Sciatic nerve (tissue), 2 donors: ENCODE measurements around the gene FZD1. TPM values are rescaled to one million over a fixed set of nuclear protein-coding genes. Genes with fewer than 3 reads are reported as not detected.

Experiments
- ATAC-seq: fragments of 200-7000 bp; cut with Tn5 transposase; one replicate; pipeline ENCODE4 v1.9.1; 2020; ENCODE audit warnings: mild to moderate bottlenecking, moderate library complexity
- DNase-seq: peaks from one replicate; pipeline ENCODE4 v3.0.0-alpha.2; 2020; ENCODE audit warnings: low spot score
- intact Hi-C: fragments of 100-400 bp; cut with DNase I; formaldehyde crosslinking; loops from one replicate; pipeline ENCODE4 v1.14.2; 2022
- total RNA-seq: library from RNA; stranded (reverse); fragmentation: NEBNext Ultra II Directional; extraction: Animal tissue kit (Norgen Biotek cat#: 25700); gene quantifications from one replicate; pipeline ENCODE4 v1.2.1, GENCODE V29; 2021
- donor health status: DM: no; HTN: no; CAD: no.
- donor health status: DM: no; HTN: no; CAD: no.

The FZD1 gene
- total RNA-seq, 1 donor from 2014 or later = 120 TPM

- DNase-seq (peak; percentile 74), ATAC-seq (peak; percentile 23)
- intact Hi-C loops = no loop called here
Measured at GRCh38 chr7:91263384-91264045, 718 bp upstream of the FZD1 start.

GRCh38 chr7:91264924-91265681, 870 bp downstream of the FZD1 start:
- intact Hi-C loops = no loop called here
- peak; percentile 22 for ATAC-seq
- DNase-seq = peak; percentile 73

DNA sequence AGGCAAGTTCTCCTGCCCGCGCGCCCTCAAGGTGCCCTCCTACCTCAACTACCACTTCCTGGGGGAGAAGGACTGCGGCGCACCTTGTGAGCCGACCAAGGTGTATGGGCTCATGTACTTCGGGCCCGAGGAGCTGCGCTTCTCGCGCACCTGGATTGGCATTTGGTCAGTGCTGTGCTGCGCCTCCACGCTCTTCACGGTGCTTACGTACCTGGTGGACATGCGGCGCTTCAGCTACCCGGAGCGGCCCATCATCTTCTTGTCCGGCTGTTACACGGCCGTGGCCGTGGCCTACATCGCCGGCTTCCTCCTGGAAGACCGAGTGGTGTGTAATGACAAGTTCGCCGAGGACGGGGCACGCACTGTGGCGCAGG, 1.4 kb downstream of the FZD1 start:
- no peak for ATAC-seq
- intact Hi-C loops = no loop called here
- peak; percentile 62 for DNase-seq

- ATAC-seq (peak; percentile 21), DNase-seq (peak; percentile 73)
- intact Hi-C loops = no loop called here
Measured at GRCh38 chr7:91266067-91266688, 1.9 kb downstream of the FZD1 start.

DNA sequence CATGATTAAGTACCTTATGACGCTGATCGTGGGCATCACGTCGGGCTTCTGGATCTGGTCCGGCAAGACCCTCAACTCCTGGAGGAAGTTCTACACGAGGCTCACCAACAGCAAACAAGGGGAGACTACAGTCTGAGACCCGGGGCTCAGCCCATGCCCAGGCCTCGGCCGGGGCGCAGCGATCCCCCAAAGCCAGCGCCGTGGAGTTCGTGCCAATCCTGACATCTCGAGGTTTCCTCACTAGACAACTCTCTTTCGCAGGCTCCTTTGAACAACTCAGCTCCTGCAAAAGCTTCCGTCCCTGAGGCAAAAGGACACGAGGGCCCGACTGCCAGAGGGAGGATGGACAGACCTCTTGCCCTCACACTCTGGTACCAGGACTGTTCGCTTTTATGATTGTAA, 2.5 kb downstream of the FZD1 start:
- intact Hi-C loops = no loop called here
- ATAC-seq (no peak), DNase-seq (no peak)

- ATAC-seq (no peak), DNase-seq (peak; percentile 66)
- intact Hi-C loops = no loop called here
Measured at GRCh38 chr7:91267171-91267955, 3.1 kb downstream of the FZD1 start.

DNA sequence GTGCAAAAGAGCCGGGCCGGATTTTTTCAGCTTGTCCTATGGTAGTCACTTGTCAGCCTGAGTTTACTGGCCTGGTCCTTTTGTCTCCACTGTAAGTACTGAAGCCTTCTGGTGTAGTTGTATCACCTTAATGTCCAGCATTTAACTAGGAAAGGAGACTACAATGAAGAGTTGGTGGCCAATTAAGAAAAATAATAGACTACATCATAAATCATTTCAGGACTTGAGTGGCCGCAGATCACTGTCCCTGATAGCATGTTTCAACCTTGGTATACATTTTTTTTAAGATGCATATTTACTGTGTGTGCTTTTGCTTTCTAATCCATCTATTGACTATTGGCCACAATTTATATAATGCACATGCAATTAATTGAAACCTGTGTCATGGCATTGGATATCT, 6.1 kb downstream of the FZD1 start:
- intact Hi-C loops = no loop called here
- ATAC-seq (no peak), DNase-seq (no peak)

- no peak for DNase-seq
- intact Hi-C loops = no loop called here
- ATAC-seq = no peak
Measured at GRCh38 chr7:91276909-91277308, 12.7 kb downstream of the FZD1 start.

DNA sequence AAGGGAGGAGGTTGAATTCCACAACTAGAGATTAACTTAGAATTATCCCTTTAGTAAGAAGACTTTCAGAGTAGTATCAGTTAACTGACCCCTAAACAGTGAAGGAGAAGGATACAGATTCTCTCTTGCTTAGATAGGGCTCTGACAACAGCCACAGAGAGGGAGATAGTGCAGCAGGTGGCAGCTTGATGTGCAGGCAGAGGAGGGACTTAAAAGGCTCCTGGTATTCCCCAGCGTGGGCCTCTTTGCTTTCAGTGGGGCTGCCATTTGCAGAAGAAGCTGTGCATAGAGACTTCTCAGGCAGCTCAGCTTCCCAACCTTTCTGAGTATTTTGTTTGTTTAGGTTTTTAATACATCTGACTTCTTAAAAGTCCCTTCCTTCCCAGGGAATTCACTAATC, 16.0 kb downstream of the FZD1 start:
- ATAC-seq (no peak), DNase-seq (no peak)
- intact Hi-C loops = no loop called here

DNA sequence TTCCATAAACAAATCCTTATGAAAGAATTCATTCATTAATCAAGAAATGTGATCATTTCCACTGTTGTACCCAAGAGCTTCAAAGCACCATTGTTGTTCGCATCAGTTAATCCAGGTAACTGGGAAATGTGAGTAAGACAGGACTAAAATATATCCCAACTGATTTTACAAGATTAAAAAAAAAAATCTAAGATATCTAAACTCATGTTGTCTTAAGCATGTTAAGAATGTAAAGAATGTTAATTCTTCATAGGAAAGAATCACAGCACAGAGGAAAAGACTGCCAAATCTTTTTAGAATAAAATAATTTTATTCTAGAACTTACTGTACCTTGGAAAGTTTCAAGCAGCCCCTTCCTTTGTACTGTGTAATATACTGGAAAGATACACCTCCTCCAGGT, 16.4 kb downstream of the FZD1 start:
- DNase-seq = no peak
- no peak for ATAC-seq
- intact Hi-C loops = no loop called here

DNA sequence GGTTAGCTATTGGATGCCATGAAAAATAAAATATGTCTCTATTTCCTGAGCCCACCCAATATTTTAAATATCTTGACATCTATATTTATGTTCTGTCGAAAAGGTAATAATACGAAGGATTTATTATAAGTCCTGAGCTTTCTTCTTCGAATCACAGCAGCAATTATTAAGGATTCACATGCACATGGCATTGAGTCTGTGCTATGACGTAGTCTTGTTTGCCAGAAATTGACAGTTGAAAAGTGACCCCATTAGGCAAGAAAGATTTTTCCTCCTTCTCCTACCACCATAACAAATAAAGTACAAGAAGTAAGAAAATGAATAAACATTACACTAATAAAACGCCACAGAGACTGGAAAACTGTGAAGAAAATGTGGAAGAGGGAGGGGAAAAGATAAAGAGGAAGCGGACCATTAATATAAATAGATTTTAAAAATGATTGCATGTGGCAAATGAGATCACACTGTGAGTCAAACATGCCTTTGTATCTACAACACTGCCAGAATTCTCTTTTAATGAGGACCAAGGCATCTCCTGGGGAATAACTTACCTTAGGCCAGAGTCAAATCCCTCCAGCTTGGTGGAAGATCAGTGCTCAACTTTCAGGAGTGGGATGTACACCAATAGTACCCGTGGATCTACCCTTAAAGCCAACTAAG, 21.6 kb downstream of the FZD1 start:
- intact Hi-C loops = no loop called here
- ATAC-seq = no peak

DNA sequence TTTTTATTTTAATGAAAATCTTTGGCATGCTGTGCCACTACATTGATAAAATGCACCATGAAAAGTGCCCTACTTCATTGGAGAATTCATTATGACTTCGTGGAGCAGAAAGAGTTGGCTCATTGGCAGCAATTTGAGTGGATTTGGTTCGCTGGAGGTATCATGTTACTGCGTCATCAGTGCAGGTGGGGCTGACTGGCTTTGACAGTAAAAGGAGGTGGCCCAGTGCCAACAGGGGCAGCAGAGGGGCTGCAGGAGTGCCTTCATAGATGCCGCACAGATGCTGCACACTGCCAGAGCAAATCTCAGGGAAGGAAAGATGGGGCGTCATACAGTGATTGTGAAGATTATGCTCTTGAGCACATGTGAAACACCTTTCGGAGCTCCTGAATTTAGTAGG, 22.2 kb downstream of the FZD1 start:
- DNase-seq (no peak), ATAC-seq (no peak)
- intact Hi-C loops = no loop called here

More for the DNA sequence above, 21.6 kb downstream of the FZD1 start:
- no peak for DNase-seq

DNA sequence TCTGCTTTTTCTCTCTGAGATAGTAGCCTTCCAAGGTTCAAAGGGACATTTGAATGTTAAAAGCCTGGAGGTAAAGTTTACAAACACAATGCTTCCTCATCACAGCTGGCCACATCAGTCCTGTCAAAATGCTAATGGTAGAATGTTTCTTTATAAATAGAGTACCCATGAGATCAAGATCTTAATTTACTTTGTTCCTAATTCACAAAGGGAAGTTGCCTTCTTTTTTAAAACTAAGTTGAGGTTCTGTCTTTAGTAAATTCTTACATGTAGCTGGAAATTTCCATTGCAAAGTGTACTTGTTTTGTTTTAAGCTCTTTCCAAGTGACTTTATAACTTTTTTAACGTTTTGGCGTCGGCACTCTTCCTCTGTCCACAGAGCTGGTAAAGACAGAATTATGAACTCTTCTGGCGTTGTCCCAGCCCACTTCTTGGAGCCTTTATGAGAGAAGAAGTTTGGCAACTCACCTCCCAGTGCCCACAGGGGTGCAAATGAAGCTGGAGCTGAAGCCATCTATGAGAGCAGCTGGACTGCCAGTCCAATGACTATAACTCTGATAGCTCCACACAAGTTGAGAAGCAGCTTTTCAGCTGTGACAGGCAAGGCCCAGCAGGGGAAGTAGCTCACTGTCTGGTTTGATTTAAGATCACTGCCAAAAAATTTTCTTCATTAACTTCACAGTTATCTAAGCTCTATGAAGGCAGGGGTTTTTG, 23.3 kb downstream of the FZD1 start:
- intact Hi-C loops = no loop called here
- peak; percentile 83 for ATAC-seq
- DNase-seq = peak; percentile 58

DNA sequence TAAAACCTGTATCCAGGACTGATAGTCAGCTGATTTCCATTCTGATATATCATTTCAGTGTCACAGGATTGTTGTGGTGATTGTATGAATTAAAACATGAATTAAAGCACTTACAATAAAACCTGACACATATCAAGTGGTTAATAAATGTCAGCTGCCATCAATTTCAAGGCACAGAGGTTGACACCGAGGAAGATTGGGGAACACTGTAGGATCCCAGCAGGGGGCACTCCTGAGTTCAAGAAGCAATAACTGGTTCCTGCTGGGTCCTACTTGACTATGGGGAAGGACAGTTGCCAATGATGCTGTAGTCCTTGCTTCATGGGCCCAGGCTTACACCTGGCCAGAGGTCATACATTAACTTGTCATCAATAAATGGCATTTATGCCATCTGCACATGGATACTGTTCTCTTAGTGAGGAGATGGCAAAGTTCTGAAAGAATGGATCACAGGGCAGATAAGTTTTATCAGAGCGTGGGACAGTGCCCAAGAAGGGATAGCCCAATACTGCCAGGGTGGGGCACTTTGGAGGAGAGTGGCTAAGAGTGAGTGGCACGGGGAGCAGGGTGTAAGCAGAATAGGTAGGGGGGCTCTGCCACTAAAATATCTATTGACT, 24.1 kb downstream of the FZD1 start:
- DNase-seq = peak; percentile 69
- peak; percentile 48 for ATAC-seq
- intact Hi-C loops = no loop called here

DNA sequence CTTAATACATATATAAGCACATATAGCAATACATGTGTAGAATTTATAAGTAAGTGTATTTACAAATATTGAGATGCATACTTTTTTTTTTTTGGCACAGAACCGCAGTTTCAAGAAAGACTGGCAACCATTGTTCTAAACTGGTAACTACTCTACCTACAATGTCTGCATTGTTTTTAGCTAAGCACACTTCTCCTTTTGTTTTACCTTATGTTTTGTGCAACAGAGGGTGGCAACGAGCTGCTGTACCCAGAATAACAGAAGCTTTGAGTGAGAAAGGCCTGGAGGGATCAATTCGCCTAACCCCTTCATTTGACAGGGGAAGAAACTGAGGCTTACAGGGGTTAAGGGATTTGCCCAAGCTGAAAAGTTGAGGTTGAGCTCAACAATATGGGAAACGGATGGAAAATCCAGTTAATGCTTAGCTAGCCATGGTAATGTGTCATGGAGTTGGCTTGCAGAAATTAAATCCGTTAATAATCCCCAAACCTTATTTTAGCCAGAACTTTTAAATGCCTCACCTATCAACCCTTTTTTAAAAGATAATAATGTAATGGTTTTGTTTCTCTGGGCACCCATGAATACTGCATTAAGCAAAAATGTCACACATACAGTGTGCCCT, 25.5 kb downstream of the FZD1 start:
- ATAC-seq = no peak
- DNase-seq = no peak
- intact Hi-C loops = no loop called here

- ATAC-seq = no peak
- intact Hi-C loops = no loop called here
Measured at GRCh38 chr7:91291302-91291701, 27.1 kb downstream of the FZD1 start.

GRCh38 chr7:91291902-91292301, 27.7 kb downstream of the FZD1 start:
- intact Hi-C loops = no loop called here
- no peak for DNase-seq
- no peak for ATAC-seq

More at GRCh38 chr7:91291302-91291701, 27.1 kb downstream of the FZD1 start:
- no peak for DNase-seq

DNA sequence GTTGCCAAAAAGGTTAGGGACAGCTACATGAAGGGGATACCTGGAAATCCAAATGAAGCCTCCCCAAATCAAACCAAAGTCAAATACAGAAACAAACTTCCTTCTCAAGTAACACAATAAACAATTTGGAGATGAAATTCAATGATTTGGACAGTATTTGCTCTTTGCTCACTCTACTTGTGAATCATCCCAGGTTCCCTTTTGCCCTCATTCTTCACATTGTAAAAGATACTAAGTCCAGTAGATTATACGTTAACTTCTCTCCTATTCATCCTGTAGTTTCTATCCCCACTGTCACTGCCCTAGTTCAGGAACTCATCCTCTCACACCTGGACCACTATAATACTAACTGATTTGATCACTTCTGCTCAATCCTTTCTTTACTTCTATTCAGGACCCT, 28.3 kb downstream of the FZD1 start:
- no peak for DNase-seq
- intact Hi-C loops = no loop called here

More for the DNA sequence above, 28.3 kb downstream of the FZD1 start:
- ATAC-seq = no peak
